Endothelial cell of umbilical vein (primary cell): Measurements from ENCODE around the gene MANBA. TPM values are rescaled to one million over a fixed set of nuclear protein-coding genes. Genes with fewer than 3 reads are reported as not detected.

Experiments
- BruUV-seq: library from RNA; stranded (reverse); fragments of 400-500 nt; replicated peaks from 2 replicates; lab custom pipeline; 2021; lab: Mats Ljungman, UMichigan
- CTCF ChIA-PET: fragments of 300-600, 350-600 bp; sonication (Branson Sonifier 250); formaldehyde crosslinking; loops from one replicate; lab custom pipeline; 2021; ENCODE audit warnings: antibody characterized with exemption, inconsistent platforms; lab: Charles Lee
- POLR2A ChIA-PET: fragments of 300-600, 350-600 bp; sonication (Branson Sonifier 250); formaldehyde crosslinking; loops from one replicate; lab custom pipeline; 2021; ENCODE audit warnings: antibody characterized with exemption, inconsistent platforms; lab: Charles Lee
- DNase-seq: peaks from one replicate; pipeline ENCODE4 v3.0.0-alpha.2; 2011; ENCODE audit warnings: low read depth, low spot score
- FAIRE-seq: peaks from 2 replicates; lab custom pipeline; 2011; peaks lifted over from hg19 to GRCh38; lab: Jason Lieb, UNC
- H2AFZ ChIP-seq: 2 replicates; pipeline ENCODE4 v1.6.0; 2012; ENCODE audit warnings: low read depth, low read length, control low read depth, inconsistent platforms
- H3K27ac ChIP-seq: 2 replicates; pipeline ENCODE4 v1.5.1; 2011; ENCODE audit warnings: low read depth, mild to moderate bottlenecking, control low read depth, low read length, moderate library complexity; ENCODE audit not compliant: insufficient read depth
- H3K27me3 ChIP-seq, 2 experiments: 2 replicates each; pipeline versions ENCODE4 v1.6.0 to v1.6.1; 2011; ENCODE audit warnings: low read length in 2 of 2, mixed read lengths in 1 of 2; ENCODE audit not compliant: control insufficient read depth in 2 of 2, insufficient read depth in 2 of 2
- H3K36me3 ChIP-seq, 2 experiments: 2 replicates in 1 of 2; 3 replicates in 1 of 2; pipeline ENCODE4 v1.5.1; 2011; ENCODE audit warnings: low read length in 2 of 2, mild to moderate bottlenecking in 1 of 2, moderate library complexity in 1 of 2; ENCODE audit not compliant: control insufficient read depth in 2 of 2, insufficient read depth in 2 of 2; ENCODE audit errors: extremely low read depth in 1 of 2
- H3K4me1 ChIP-seq: 3 replicates; pipeline ENCODE4 v1.5.1; 2011; ENCODE audit warnings: mild to moderate bottlenecking, low read length; ENCODE audit not compliant: control insufficient read depth, insufficient read depth; ENCODE audit errors: extremely low read depth
- H3K4me2 ChIP-seq: 2 replicates; pipeline ENCODE4 v1.6.1; 2011; ENCODE audit warnings: low read length, control low read depth, mixed read lengths; ENCODE audit not compliant: insufficient read depth
- H3K4me3 ChIP-seq, 3 experiments: fragments of 200-600 bp in 1 of 3; sonication (generic), shearing (Covaris generic) in 1 of 3; replicated peaks in 1 of 3; 2 replicates each; pipeline ENCODE4 v1.5.1; 2011 to 2016; ENCODE audit warnings: control low read depth in 3 of 3, low read length in 3 of 3, mild to moderate bottlenecking in 2 of 3, inconsistent platforms in 1 of 3, low read depth in 1 of 3, moderate library complexity in 1 of 3; ENCODE audit not compliant: insufficient read depth in 1 of 3
- H3K79me2 ChIP-seq: 2 replicates; pipeline ENCODE4 v1.6.0; 2012; ENCODE audit warnings: low read length, inconsistent platforms; ENCODE audit not compliant: control insufficient read depth, insufficient read depth
- H3K9ac ChIP-seq: replicated peaks from 2 replicates; pipeline ENCODE3; 2011; ENCODE audit warnings: low read length, control low read depth; ENCODE audit not compliant: insufficient read depth; ENCODE audit errors: extremely low read depth
- H3K9me1 ChIP-seq: replicated peaks from 3 replicates; pipeline ENCODE4 v1.6.0; 2011; ENCODE audit warnings: mild to moderate bottlenecking, low read length; ENCODE audit not compliant: control insufficient read depth, insufficient read depth; ENCODE audit errors: extremely low read depth
- H3K9me3 ChIP-seq: replicated peaks from 2 replicates; pipeline ENCODE4 v1.5.1; 2012; ENCODE audit warnings: low read length, inconsistent platforms; ENCODE audit not compliant: control insufficient read depth, insufficient read depth
- H4K20me1 ChIP-seq: replicated peaks from 2 replicates; pipeline ENCODE3; 2011; ENCODE audit warnings: mild to moderate bottlenecking, low read length; ENCODE audit not compliant: control insufficient read depth, insufficient read depth; ENCODE audit errors: extremely low read depth
- EZH2 ChIP-seq: IDR thresholded peaks from 2 replicates; pipeline ENCODE4 v1.6.1; 2012; ENCODE audit warnings: borderline replicate concordance, low read depth, mild to moderate bottlenecking, moderate library complexity, low read length, inconsistent platforms; ENCODE audit not compliant: severe bottlenecking
- FOS ChIP-seq: IDR thresholded peaks from 2 replicates; pipeline ENCODE4 v1.6.1; 2011; ENCODE audit warnings: mild to moderate bottlenecking, low read length, moderate library complexity, borderline replicate concordance; ENCODE audit not compliant: insufficient read depth
- GATA2 ChIP-seq: IDR thresholded peaks from 2 replicates; pipeline ENCODE4 v1.7.0; 2011; ENCODE audit warnings: low read depth, mild to moderate bottlenecking, moderate library complexity, mixed read lengths, low read length; ENCODE audit not compliant: insufficient read length, insufficient read depth
- JUN ChIP-seq: IDR thresholded peaks from 2 replicates; pipeline ENCODE4 v1.6.1; 2011; ENCODE audit warnings: borderline replicate concordance, low read depth; ENCODE audit not compliant: insufficient read length, insufficient read depth
- MYC ChIP-seq: IDR thresholded peaks from one replicate; pipeline ENCODE4 v1.6.1; 2011; ENCODE audit warnings: mild to moderate bottlenecking, low read depth, low read length
- POLR2A ChIP-seq: IDR thresholded peaks from 2 replicates; pipeline ENCODE4 v1.6.1; 2012; ENCODE audit warnings: low read depth, mild to moderate bottlenecking, control low read depth, low read length
- POLR2AphosphoS5 ChIP-seq: IDR thresholded peaks from 2 replicates; pipeline ENCODE4 v1.6.1; 2012; ENCODE audit warnings: low read depth, mild to moderate bottlenecking, control low read depth, low read length, moderate library complexity; ENCODE audit not compliant: insufficient read depth
- dilution Hi-C: fragments of 300-500 bp; cut with MboI; formaldehyde crosslinking; loops from one replicate; pipeline ENCODE4 v1.15.0; 2019; ENCODE audit warnings: low sequenced_read_pairs; ENCODE audit not compliant: extremely low pct_ligation_motif_present
- intact Hi-C: fragments of 100-400 bp; cut with micrococcal nuclease; formaldehyde crosslinking; loops from one replicate; pipeline ENCODE4 v1.10.0; 2022
- polyA plus RNA-seq, 4 experiments: library from polyadenylated mRNA; depleted of rRNA in 3 of 4; stranded (reverse) in 3 of 4; unstranded in 1 of 4; fragments of >200 nt; gene quantifications; 2 replicates each; pipeline versions ENCODE4 v1.2.1 to v1.2.3, GENCODE V29; 2011 to 2012; ENCODE audit warnings: missing spikeins in 1 of 4
- total RNA-seq: library from RNA; stranded (reverse); gene quantifications from 2 replicates; pipeline ENCODE4 v1.2.3, GENCODE V29; 2021
- TF ChIP-seq, protein P1 (sequence below), 2 donors: IDR thresholded peaks; 1 replicate in 1 of 2; 2 replicates in 1 of 2; pipeline ENCODE4 v1.5.1; 2011; ENCODE audit warnings: low read length in 2 of 2, mild to moderate bottlenecking in 2 of 2, moderate library complexity in 2 of 2, control low read depth in 1 of 2, inconsistent platforms in 1 of 2, low read depth in 1 of 2; ENCODE audit not compliant: insufficient read depth in 1 of 2; ENCODE audit errors: extremely low read depth in 1 of 2
- TF ChIP-seq, protein P2 (sequence below): IDR thresholded peaks from 2 replicates; pipeline ENCODE4 v1.6.1; 2011; ENCODE audit not compliant: insufficient read depth, insufficient read length

Gene MANBA
- total and polyA plus RNA-seq, 2 donors (not counting 3 experiments of a cell fraction or from before 2014, with no cell fraction given), result 5.6 to 7.7 TPM

DNA sequence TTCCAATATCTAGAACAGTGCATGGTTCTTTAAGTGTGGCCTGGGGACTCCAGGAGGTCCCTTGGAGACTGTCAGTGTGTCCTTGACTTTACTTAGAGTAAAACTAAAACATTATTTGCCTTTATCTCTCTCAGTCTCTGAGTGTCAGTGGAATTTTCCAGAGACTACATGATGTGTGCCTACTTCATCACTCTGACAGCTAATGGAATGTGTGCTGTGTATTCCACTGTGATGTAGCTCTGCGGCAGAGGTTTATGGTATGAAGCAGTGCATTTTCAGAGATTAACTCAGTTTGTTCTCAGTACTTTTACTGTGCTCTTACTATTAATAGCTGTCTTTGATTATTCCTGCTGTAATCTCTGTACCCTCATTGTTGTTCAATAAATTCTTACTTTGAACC lies 85.6 kb downstream of the MANBA start:
- no TSS peak for BruUV-seq
- intact Hi-C loops (no loop called here), dilution Hi-C loops (no loop called here)
- TF ChIP-seq, protein P1, sequence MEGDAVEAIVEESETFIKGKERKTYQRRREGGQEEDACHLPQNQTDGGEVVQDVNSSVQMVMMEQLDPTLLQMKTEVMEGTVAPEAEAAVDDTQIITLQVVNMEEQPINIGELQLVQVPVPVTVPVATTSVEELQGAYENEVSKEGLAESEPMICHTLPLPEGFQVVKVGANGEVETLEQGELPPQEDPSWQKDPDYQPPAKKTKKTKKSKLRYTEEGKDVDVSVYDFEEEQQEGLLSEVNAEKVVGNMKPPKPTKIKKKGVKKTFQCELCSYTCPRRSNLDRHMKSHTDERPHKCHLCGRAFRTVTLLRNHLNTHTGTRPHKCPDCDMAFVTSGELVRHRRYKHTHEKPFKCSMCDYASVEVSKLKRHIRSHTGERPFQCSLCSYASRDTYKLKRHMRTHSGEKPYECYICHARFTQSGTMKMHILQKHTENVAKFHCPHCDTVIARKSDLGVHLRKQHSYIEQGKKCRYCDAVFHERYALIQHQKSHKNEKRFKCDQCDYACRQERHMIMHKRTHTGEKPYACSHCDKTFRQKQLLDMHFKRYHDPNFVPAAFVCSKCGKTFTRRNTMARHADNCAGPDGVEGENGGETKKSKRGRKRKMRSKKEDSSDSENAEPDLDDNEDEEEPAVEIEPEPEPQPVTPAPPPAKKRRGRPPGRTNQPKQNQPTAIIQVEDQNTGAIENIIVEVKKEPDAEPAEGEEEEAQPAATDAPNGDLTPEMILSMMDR (IDR thresholded peaks at IDR 0.05; ENCODE audit: extremely low read depth in 1 of 2, insufficient read depth in 1 of 2, low read depth in 1 of 2, low read length in 2 of 2), result no peak
- TF ChIP-seq POLR2A (no peak), MYC (no peak), EZH2 (no peak), FOS (no peak), POLR2AphosphoS5 (no peak), GATA2 (no peak), JUN (no peak)
- TF ChIP-seq, protein P2, sequence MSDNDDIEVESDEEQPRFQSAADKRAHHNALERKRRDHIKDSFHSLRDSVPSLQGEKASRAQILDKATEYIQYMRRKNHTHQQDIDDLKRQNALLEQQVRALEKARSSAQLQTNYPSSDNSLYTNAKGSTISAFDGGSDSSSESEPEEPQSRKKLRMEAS, result no peak
- Histone ChIP-seq H3K4me1 (no peaks in the 10 kb centered on the region), H3K79me2 (no peaks in the 10 kb centered on the region), H3K9me3 (no peaks in the 10 kb centered on the region), H3K9ac (no peak overlapping the region), H3K27ac (no peak overlapping the region), H3K9me1 (no peaks in the 10 kb centered on the region), H3K4me2 (no peak overlapping the region), H4K20me1 (no peaks in the 10 kb centered on the region), H3K27me3 (no peaks in the 10 kb centered on the region), H3K4me3 (no peak overlapping the region), H2AFZ (no peak overlapping the region), H3K36me3 (no peaks in the 10 kb centered on the region)
- ChIA-PET POLR2A (no interaction called here), CTCF (no interaction called here)
- FAIRE-seq, result no peak
- DNase-seq, result no peak
